HG03342 (cell line): ENCODE results near the gene SLC27A5.
A peak's percentile ranks its signal among the peaks of the same experiment; 100 is the strongest.
"Not testable (repeated sequence)": the region's sequence is repeated elsewhere in the genome, so short reads cannot be mapped to it uniquely, and the experiment has no call there.

Experiments
- ATAC-seq: cut with Tn5 transposase; IDR thresholded peaks from one replicate; pipeline ENCODE4 v1.9.1; 2021; ENCODE audit warnings: mild to moderate bottlenecking, moderate library complexity; ENCODE audit not compliant: unreplicated experiment

SLC27A5 gene

DNA sequence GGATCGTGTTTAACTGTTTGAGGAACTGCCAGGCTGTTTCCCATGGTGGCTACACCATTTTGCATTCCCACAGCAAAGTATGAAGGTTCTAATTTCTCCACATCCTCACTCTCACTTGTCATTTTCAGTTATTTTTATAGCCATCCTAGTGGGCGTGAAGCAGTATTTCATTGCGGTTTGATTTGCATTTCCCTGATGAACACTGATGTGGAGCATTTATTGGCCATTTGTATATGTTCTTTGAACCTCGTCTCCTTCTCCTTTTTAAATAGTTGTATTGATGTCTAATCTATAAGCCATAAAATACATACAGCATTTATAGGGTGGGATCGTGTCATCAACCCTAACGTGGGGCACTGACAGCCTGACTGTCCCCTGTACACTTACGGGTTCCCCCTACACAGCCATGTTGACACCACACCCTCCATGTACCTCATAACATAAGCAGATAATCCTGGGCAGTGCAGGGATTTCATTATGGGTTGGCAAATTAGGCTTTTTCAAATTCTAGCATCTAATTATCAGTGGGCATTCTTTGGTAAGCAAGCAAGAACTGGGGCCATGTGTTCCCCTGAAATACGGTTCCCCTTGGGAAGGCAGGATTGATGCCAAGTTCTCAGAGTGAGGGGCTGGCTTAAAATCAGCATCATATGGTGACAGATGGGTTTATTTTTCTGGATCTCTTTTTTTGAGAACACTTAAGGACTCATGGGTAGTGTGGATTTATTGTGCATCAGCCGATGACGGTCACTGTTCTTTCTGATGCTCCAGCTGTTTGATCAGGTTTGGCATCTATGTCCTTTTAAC is 19.4 kb upstream of the SLC27A5 start:
- no peak for ATAC-seq

DNA sequence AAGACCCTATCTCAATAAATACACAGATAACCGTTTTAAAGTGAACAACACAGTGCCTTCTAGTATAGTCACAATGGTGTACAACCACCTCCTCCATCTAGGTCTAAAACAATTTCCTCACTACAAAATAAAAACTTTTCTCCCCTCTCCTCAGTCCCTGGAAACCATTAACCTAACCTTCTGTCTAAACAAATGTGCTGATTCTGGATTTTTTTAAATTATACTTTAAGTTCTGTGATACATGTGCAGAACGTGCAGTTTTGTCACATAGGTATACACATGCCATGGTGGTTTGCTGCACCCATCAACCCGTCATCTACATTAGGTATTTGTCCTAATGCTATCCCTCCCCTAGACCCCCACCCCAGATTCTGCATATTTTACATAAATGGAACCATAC is 17.6 kb upstream of the SLC27A5 start:
- no peak for ATAC-seq

DNA sequence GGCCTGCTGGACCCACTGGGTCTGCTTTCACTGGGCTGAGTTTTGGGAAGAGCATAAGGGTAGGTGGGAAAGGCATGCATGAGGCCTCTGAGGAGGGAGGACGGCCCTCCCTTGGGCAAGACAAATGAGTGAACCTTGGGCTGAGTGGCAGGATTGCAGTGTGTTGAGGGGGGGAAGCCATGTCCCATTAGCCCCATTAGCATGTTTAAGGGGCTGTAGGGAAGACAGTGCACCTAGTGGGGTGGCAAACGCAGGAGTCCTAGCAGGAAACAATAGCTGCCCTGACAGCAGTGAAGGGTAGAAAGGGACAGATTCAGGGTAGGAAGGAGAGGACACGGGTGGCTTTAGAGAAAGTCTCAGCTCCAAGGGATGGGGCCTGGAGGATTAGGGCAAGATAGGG is 10.9 kb upstream of the SLC27A5 start:
- ATAC-seq: no peak

DNA sequence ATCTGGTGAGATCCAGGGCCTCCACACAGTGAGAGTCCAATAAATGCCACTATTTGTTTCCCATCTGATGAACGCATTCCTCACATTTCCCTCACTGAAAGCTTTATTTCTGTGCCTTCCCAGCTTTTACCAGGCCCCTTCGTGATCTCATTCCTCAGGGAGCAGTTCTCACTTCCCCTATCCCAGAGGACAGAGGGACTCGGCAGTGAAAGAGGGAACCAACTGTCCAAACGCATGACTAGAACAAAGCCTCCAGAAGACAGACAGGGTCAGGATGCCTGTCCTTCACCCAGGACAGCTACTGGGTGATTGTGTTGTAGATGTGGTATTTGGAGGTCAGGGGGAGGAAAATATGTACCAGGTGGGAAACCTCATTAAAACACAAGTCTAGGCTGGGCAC is 9.9 kb upstream of the SLC27A5 start:
- no peak for ATAC-seq

DNA sequence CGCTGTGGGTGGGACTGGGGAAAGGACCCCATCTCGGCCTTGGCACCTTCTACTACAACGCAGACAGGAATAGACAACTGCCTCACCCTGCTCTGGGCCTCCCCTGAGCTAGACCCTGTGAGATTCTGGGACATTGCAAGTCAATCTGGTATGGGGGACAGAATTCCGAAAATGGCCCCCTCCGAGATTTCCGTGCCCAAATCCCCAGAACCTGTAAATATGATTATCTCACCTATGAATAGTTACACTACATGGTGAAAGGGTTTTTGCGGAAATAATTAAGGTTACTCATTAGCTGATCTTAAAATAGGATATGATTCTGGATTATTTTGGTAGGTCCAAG is 8.4 kb upstream of the SLC27A5 start:
- ATAC-seq: no peak

DNA sequence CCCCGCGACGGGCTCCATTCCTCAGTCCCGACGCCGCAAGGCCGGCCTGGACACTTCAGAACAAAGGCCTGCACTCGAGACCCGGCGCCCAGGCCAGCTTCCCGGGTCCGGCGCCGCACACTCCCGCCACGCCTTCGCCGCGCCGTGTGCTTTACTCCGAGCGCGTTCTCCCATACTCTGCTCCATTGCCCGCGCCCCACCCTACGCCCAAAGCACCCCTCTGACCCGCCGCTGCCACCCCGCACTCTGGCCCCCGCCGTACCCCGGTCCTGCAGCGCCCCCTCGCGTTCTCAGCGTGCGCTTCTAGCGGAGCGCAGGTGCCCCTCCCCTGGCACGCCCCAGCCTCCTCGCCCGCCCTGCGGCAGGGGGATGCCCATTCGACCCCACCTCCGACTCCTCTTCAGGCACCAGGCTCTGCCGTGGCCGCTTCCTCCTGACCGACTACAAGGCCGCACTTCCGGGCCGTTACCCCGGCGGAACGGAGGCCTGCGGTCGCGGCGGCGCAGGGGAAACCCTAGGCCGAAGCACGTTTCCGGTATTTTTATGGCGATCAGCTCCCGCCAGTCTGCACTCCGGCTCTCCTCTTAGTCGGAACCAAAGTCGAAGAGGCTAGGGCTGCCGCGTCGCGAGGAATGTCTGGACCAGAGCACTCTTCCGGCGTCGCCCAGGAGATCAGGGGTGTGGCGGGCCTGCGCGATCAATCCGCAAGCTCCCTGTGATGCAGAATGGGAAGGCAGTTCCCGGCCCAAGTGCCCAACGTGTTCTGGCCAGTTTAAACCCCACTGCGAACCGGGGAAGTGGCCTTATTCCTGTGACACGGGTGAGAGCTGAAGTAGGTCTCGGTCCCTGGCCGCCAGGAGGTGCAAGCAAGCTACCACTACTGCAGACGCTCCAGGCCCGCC is 7.8 kb upstream of the SLC27A5 start, which contains the start of gene ZBTB45:
Gene ZBTB45, minus strand, starts transcription at position 456 of the 902 bp plus-strand sequence. CDS start 2,137 bp downstream, outside the sequence.
- ATAC-seq: peak; percentile 75

DNA sequence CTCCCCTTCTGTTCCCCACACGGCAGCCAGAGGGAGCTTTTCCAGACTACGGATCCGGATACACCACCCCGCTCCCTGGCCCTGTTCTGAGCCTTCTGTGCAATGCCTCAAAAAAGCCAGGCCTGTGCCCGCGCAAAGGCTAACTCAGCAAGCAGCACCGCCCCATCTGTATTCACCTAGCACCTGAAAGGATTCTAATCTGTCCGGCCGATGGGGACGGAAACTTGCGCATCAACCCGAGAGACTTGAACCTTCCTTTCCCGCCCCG is 7.2 kb upstream of the SLC27A5 start:
- ATAC-seq: no peak

DNA sequence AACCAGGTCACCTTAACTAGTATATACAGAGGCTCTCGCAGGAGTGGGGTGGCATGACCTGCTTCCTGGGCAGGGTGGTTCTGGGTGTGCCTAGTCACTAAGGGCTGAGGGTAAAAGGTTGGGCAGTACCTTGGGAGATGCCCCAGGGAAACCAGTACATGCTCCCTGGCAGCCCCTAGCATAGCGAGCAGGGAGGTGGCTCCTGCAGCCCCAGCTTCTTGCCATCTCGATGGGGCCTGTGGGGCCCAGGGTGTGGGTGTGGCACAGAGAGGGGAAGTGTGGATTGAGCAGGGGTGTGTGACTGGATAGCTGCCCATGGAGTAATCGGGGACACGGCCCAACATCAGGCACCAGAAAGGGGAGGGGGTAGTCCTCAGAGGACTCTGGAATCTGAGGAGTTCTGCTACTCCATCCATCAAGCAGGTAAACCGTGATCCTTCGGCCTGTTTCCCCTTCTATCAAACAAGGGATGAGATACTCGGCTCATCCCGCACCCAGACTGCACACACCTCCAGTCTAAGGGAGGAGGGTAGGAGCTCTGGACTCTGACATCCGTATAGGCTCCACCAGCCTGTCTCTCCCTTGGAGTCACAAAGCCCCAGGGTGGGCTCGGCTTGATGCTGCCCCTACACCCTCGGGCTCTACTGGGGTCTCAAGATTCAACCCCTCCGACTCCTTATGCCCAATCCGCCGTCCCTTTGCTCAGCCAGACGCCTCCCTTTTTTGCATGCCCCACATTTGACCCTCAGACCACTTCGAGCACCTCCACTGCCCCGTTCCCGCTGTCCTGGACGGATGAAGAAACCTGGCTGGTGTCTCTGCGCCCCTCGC is 6.7 kb upstream of the SLC27A5 start:
- no peak for ATAC-seq

DNA sequence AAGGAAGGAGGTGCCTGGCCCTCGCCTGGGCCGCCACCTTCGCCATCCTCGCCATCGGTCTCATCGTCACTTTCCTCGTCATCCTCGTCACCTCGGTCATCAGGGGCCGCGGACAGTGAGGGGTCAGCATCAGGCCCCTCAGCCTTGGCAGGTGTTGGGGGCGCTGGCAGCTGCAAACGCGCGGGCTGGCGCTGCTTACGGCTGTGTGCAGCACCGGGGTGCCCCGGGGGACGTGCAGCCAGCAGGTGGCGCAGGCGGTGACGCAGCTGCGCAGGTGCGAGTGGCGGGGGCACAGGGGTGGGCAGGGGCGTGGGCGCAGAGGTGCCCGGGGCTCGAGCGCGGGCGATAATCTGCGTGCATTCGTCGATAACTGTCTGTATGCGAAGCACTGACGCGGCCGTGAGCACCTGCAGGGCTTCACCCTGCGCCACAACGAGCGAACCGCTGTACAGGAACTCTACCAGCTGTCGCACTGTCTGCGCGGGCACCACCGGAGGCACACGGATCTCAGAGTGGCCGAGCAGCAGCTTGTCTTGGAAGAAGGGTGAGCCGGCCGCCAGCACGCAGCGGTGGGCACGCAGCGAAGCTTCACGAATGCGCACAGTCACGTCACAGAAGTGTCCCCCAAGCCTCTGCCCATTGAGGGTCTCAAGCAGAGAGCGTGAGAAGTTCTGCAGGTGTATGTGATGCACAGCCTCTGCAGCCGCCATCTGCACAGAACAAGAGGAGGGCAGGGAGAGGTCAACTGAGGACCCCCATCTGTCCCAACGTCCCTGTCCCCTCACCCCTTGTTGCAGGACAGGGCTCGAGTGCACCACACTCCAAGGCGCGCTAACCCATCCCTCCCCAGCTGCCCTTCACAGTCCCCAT is 5.4 kb upstream of the SLC27A5 start:
- no peak for ATAC-seq

DNA sequence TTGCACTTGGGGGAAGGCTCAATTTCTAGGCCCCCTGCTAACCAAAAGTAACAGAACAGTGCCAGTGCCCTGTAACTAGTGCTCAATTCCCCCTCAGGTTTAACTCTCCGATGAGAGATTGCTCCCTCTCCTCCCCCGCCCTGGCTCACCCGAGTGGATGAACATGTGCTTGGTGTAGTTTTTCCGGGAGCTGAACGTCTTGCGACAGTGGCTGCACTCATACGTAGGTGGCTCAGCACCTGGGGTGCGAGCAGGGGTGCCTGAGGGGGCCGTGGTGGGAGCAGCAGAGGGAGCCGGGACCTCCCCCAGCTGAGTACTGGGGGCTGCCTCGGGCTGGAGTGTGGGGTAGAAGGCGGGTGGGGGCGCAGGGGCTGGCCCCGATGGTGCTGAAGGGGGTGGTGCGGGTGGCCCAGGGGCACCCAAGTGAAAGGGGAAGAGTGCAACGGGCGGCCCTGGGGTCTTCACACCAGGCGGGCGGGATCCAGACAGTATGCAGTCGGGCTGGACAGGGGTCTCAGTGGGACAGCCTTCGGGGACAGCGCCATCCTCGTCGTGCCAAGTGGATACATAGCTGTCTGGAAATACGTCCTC is 4.5 kb upstream of the SLC27A5 start:
- ATAC-seq: no peak

DNA sequence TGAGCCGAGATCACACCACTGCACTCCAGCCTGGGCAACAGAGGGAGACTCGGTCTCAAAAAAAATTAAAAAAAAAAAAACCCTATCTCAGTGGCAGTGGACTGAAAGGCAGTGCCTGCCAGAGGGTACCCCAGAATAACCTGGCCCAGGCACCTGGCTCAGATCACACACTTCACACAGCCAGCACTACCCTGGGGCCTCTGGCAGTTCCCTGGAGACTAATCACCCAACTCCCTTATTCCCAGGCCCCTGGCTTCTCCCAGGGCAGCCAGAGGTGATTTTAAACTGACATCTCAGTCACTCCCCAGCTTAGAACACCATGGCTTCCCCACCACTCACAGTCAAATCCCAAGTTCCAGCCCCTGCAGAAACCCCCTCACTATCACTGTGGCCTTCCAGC is 3.5 kb upstream of the SLC27A5 start:
- ATAC-seq: no peak

DNA sequence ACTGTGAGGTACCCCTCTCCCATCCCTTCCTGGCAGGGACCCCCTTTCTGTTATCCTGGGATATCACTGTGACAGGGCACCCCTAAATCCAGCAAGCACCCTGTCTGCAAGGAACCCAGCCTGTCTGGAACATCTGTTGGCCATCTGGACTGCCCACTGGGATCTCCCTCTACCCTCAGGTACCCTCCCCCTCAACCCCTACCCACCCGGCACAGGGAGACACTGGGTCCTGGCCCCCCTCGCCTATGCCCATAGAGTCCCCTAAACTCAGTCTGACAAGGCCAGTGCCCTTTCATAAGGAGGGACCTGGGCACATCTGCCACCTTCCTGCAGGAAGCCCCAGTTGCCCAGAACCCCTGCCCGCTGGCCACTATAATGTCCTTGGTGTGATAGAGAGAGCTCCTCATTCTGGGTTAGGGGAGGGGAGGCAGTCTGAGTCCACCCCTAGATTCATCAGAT is 2.8 kb upstream of the SLC27A5 start:
- no peak for ATAC-seq

DNA sequence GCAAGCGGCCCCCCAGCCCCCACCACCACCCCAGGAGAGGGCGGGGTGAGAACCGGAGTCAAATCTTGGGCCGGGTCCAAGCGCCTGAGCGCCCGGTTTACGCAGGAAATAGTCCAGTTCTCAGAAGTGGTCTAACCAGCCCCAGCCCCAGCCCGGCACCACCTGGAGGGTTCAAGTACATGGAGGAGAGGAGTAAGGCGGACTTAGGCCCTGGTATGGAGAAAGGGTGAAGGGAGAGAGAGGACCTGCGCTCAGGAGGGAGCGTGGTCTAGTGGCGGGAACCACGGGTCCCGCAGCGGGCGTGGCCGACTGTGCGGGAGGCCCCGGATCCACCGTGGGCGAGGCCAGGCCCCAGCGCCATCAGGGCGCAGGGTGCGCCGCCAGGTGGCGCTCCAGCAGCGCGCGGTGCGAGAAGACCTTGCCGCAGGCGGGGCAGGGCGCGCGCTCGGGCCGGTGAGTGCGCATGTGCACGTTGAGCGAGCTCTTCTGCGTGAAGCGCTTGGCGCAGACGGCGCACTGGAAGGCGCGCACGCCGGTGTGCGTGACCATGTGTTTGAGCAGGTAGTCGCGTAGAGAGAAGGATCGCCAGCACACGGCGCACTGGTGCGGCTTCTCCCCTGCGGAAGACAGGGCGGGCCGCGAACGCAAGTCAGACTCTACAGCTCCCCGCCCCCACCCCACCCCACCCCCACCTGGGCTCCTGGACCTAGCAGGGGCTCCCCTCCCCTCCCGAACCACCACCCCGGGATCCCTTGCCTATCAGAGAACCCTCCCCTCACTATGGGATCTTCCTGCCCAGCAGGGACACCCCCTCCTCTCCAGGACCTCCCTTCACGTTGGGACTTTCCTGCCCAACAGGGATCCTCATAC is 2.1 kb upstream of the SLC27A5 start:
- ATAC-seq: peak; percentile 62

DNA sequence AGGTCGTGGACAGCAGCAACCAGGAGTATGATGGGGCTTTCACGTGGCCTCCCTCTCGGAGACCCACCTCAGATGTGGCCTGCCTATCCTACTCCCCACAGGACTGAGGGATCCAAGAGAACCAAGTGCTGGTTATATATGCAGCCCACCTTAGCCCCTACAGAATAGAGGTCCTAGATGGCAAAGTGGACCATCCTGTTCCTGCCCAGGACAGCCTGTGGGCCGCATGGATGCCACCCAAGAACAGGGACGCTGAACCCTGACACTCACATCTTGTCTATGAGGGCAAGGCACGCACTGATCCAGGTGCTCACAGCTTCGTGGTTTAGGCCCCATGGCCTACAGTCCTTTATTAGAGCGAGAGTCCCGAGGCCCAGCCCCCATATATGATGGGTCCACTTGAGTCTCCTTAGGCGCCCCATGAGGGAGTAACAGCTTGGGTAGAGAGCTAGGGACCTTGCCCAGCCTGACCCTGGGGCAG is 1.5 kb upstream of the SLC27A5 start:
- no peak for ATAC-seq

DNA sequence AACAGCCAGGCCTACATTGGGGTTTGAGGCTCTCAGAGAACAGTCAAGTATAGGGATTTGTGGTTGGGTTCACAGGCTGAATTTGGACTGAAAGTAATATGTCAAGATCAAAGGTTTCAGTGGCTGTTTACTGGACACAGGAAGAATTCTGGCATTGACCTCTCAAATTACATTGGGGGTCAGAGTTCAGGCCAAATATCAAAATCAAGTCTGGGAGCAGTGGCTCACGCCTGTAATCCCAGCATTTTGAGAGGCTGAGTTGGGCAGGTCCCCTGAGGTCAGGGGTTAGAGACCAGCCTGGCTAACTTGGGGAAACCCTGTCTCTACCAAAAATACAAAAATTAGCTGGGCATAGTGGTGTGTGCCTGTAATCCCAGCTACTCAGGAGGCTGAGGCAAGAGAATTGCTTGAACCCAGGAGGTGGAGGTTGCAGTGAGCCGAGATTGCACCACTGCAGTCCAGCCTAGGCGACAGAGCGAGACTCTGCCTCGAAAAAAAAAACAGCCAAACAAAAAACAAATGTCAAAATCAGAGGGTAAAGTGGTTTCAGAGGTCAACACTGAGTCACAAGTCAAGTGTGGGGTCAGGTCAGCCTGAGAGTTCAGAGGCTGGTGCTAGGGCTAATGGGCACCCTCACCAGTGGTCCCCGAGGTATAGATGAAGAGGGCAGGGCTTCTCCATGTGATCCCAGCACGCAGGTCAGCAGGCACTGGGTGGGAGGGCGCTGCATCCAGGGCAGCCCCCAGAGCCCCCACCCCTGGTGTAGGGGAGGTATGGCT is 1.5 kb downstream of the SLC27A5 start:
- no peak for ATAC-seq

DNA sequence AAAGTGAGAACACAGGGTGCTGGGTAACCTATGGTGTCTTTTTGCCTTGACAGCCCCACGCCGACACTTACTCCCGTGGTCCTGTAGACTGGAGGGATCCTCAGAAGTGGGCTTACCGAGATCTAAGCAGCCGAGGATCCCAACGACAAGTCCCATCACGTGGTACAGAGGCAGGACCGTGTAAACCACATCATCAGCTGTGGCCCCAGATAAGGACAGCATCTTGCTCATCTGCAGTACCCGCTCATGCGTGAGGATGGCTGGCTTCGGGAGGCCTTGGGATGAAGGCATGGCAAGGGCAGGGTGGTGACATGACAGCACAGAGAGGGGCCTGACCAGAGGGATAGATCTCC is 2.1 kb downstream of the SLC27A5 start:
- ATAC-seq: no peak

DNA sequence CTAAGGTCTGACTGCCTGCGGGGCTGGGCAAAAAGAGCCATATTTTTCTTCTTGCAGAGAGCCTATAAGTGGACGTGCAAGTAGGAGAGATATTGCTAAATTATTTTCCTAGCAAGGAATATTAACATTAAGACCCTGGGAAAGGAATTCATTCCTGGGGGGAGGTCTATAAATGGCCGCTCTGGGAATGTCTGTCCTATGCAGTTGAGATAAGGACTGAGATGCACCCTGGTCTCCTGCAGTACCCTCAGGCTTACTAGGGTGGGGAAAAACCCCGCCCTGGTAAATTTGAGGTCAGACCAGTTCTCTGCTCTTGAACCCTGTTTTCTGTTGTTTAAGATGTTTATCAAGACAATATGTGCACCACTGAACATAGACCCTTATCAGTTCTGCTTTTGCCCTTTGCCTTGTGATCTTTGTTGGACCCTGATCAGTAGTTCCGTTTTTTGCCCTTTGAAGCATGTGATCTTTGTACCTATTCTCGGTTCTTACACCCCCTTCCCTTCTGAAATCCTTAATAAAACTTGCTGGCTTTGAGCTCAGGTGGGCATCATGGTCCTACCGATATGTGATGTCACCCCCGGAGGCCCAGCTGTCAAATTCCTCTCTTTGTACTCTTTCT is 4.1 kb downstream of the SLC27A5 start:
- ATAC-seq: not testable (repeated sequence)

DNA sequence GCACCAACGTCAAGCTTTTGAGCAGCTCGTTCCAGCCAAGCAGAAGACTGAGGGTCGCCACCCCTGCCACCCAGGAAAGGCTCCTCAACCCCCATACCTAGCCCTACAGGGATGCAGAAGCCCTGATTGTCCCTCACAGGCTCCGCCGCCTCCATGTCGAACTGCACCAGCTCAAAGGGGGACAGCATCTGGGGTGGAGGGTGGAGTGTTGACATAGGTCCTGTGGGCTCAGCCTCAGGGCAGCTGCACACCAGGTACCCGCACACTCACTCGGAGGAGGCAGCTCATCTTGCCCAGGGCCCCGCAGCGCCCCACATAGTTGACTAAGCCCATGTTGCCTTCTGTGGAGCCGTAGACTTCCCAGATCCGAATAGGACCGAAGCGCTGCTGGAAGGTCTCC is 11.6 kb downstream of the SLC27A5 start:
- ATAC-seq: no peak
